GM19035 (cell line): ENCODE data around the gene FGFRL1.
"Not testable (repeated sequence)": the region's sequence is repeated elsewhere in the genome, so short reads cannot be mapped to it uniquely, and the experiment has no call there.

ENCODE experiments used
- ATAC-seq: cut with Tn5 transposase; IDR thresholded peaks from one replicate; pipeline ENCODE4 v1.9.1; 2021; ENCODE audit not compliant: unreplicated experiment

FGFRL1 gene

DNA sequence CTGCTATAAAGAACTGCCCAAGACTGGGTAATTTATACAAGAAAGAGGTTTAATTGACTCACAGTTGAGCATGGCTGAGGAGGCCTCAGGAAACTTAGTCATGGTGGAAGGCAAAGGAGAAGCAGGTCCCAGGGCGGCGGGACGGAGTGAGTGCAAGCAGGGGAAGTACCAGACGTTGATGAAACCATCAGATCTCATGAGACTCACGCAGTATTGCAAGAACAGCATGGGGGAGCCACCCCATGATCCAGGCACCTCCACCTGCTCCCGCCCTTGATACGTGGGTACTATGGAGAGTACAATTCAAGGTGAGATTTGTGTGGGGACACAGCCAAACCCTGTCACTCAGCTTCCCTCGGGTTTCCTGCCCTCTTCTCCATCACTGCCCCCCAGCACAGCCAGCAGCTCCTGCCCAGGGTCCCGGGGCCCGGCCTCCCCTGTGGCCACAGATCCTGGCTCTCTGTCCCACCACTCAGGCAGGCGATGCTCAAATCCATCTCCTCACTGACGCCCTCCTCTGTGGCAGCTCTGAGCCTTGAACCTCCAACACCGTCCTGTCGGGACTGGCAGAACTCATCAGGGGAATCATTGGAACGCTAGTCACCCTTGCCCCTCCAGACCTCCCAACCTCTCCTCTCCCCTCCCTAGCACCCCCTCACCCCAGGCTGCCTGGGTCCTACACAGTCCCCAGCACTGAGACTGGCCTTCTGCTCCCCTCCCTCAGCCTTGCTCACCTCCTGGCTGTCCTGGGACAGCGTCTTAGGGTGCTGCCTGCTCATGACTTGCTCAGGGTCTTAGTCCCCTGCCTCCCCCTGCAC, 37.6 kb downstream of the FGFRL1 start:
- no peak for ATAC-seq

DNA sequence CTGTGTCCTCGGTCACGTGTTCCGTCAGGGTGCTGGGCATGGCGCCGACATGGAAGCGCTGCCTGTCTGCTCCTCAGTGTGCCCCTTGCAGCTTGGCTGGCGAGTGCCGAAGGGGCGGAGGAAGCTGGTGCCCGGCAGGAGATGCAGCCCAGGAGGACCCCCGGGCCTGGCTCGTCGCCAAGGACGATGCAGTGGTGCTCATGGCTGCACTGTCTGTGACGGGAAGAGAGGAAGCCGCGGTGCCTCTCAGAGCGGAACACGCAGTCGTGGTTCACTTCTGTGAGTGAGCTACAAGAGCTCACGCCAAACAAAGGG, 38.1 kb downstream of the FGFRL1 start:
- ATAC-seq: no peak

DNA sequence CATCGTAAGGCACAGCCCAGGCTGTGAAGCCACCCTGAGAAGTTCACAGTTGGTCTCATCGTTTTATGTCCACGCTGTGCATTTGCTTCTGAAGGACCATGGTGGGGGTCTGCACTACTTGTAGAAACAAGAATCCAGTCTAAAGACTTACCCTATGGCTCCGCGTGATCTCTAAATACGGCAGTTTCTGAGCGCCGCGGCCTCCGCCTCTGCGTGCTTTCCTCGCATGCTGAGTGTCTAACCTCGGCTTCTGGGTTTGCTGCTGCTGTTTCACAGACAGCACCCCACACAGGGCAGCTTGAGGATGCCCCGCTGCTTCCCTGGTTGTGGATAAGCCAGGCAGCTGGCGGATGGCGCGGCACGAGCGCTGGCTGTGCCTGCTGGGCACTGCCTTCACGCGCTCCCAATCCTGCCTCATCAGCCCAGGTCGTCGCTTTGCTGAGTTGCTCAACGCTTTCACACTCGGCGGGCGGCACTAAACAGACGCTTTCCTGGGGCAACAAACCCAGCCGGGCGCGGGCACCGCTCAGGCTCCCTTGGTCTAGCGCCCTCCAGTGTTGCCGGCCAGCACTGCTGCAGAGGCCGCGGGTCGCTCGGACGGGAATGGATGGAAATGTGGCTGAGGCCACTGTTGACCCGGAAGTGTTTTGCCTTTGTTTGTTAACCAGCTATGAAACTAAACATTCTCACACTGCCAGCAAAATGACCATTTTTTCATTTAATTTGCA, 39.2 kb downstream of the FGFRL1 start:
- ATAC-seq: no peak

DNA sequence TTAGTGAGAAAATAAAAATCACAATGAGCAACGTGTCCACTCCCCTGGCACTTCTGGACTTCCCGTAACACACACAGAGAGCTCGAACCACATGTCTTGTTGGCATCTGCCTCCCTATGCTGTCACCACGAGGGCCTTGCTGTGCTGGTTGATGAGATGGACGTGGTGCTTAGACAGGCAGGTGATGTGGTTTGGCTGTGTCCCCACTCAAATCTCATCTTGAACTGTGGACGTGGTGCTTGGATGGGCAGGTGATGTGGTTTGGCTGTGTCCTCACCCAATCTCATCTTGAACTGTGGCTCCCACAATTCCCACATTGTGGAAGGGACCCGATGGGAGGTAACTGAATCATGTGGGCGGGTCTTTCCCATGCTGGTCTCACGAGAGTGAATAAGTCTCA, 40.0 kb downstream of the FGFRL1 start:
- ATAC-seq: no peak

DNA sequence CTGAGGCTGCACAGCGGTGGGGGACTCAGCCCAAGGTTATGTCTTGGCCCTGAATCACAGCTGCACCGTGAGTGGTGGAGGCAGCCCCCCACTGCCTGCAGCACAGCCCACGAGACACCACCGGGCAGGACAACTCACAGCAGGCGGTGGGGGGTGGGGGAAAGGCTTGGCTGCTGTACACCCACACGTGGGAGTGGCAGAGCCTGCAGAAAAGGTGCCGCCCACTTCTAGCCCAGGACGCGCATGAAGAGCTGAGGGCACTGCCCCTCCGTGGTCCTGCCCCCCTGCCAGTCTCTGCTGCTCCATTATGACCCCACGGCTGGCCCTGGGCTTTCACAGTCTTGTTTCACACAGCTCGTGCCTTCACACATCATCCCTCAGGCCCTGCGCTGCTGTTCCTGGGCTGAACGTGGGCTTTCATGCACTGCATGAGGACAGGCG, 40.8 kb downstream of the FGFRL1 start:
- ATAC-seq: no peak

DNA sequence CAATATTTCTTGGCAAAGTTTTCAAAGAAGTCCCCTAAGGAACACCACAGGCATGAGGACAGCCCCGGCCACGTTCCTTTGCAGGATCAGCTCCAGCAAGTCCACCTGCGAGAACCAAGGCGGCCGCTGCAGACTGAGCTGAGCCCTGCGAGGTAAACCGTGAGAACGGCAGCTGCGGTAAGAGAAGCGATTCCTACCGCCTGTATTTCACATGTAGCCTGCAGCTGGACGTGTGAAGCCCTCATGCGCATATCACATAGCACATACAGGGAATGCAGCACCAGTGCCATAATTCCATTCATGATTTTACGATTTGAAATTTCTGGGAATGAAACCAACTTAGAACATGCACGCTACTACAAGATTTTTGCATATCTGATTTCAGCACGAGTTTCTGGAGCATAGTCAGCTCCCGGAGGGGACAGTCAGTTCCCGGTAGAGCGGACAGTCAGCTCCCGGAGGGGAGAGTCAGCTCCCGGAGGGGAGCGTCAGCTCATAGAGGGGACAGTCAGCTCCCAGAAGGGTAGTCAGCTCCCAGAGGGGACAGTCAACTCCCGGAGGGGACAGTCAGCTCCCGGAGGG, 41.7 kb downstream of the FGFRL1 start:
- ATAC-seq: no peak

DNA sequence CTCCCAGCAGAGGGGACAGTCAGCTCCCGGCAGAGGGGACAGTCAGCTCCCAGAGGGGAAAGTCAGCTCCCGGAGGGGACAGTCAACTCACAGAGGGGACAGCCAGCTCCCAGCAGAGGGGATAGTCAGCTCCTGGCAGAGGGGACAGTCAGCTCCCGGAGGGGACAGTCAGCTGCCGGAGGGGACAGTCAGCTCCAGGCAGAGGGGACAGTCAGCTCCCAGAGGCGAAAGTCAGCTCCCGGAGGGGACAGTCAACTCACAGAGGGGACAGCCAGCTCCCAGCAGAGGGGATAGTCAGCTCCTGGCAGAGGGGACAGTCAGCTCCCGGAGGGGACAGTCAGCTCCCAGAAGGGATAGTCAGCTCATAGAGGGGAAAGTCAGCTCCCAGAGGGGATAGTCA, 42.5 kb downstream of the FGFRL1 start:
- not testable (repeated sequence) for ATAC-seq

DNA sequence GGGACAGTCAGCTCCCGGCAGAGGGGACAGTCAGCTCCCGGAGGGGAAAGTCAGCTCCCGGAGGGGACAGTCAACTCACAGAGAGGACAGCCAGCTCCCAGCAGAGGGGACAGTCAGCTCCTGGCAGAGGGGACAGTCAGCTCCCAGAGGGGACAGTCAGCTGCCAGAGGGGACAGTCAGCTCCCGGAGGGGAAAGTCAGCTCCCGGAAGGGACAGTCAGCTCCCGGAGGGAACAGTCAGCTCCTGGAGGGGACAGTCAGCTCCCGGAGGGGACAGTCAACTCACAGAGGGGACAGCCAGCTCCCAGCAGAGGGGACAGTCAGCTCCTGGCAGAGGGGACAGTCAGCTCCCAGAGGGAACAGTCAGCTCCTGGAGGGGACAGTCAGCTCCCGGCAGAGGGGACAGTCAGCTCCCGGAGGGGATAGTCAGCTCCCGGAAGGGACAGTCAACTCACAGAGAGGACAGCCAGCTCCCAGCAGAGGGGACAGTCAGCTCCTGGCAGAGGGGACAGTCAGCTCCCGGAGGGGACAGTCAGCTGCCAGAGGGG, 43.3 kb downstream of the FGFRL1 start:
- ATAC-seq: not testable (repeated sequence)

DNA sequence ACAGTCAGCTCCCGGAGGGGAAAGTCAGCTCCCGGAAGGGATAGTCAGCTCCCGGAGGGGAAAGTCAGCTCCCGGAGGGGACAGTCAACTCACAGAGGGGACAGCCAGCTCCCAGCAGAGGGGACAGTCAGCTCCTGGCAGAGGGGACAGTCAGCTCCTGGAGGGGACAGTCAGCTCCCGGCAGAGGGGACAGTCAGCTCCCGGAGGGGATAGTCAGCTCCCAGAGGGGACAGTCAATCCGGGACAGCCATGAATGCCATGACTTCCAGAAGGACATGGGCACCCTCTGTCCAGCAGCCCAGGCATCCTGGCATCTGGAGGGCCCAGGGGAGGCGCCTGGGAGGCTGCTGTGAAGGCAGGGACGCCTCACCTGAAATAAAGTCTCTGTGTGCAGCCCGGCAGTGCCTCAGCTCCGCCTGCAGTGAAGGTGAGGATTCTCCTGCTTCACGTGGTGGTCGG, 43.8 kb downstream of the FGFRL1 start:
- not testable (repeated sequence) for ATAC-seq

DNA sequence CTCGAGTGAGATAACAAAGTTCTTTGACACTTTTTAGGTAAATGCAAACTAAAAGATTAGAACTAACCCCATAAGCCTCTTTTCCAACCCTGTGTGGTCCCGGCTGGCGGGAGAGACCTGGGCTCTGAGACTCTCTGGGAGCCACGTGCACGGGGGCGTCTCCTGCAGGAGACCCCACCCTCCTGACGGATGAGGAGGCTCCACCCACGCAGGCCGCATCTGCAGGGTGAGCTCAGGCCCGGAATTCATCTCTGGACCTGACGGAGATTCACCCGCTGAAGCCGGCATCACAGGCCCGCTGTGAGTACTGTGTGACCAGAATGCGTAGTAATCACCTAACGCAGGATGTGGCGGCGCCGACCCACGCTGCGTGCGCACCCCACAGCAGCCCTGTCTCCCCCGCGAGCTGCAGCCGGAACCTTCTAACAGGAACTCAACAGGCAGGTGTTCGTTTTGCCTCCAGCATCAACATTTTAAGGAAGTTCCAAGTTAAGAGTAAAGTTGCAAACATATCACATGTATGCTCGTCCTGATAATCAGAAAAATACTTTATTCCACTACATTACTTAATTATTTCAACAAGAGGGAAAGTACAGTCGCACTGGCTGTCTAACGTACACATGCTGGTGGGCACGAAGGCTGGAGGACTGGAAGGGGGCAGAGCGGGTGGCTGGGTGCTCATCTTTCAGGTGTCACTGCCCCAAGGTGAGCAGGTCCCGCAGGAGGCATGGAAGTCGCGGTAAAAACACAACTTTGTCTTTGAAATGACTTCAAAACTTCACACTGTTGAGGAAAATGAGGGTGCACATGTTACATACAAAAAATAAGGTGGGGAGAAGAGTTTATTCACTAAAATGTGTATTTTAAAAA, 44.5 kb downstream of the FGFRL1 start:
- ATAC-seq: peak; percentile 75

DNA sequence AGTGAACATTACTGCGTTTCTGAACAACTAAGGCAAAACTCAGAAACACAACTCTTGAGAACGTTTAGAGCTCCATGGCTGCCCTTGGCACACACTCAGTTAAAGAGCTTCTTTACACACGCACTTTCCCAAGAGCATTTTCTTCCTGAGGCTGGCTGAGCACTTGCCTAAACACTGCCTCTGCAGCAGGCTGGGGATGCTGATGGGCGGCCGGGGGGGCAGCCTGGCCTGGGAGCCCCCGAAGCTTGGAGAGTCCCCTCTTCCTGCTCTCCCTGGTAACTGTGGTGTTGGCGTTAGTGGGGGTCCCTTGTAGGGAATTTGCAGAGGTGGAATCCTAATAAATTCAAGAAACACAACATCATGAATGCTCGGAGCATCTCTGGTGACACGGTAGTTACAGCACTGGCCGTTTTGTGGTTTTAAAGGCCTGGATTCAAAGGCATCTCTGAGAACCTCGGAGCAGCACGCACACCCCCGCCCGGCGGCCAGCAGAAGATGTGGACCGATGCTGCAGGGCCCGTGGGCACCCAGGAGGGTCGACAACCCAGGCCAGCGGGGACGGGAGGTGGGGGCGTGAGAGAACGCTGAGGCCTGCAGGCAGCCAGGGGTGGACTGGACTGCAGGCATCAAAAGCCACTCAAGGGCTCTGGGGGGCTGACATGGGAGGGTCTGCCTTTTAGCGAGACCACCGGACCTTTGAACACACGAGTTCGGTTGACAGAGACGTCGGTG, 45.4 kb downstream of the FGFRL1 start:
- ATAC-seq: no peak

DNA sequence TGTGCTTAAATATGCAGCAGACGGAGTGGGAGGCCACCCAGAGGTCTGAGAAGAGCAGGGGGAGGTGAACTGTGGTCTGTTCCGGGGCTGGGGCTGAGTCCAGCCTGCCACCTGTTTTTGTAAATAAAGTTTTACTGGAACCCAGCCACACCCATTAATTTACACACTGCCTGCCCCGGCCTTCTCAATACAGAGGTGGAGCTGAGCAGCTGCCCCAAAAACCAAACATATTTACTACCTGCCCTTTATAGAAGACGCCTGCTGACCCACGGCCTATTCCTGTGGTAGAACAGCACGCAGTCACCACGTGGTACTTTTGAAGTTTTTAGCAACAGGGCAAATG, 45.9 kb downstream of the FGFRL1 start:
- ATAC-seq: no peak

DNA sequence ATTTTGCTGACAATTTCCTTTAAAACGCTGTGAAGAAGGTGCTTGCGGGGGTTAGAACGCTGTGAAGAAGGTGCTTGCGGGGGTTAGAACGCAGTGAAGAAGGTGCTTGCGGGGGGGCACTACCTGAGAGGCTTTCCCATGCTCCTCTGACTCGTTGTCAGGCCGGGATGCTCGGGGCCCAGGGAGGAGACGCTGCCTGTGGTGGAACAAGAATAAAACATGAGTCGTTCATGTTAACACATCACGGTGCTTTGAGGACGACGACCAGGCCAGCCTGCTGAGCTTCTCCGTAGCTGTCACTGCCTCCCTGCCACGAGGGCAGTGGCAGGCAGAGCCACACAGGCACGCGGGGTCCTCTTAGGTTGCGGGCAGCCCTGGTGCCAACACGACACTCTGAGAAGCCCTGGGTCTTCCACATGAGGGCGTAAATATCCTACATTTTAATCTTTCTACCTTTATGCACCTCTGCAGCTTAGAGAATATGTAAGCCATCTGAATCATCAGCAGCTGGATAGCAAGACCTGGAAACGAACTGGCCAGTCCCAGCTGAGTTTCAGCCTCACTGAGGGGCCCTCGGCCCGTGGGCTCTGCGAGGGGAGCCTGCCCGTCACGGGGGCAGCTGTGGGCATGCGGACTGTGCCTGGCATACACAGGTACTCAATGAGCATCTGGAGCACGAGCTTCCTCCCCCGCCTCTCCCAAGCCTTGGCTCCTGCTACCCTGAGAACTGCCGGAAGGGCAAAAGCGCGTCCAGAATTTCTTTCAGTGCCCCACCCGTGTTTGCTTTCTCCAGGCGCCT, 47.0 kb downstream of the FGFRL1 start:
- no peak for ATAC-seq

DNA sequence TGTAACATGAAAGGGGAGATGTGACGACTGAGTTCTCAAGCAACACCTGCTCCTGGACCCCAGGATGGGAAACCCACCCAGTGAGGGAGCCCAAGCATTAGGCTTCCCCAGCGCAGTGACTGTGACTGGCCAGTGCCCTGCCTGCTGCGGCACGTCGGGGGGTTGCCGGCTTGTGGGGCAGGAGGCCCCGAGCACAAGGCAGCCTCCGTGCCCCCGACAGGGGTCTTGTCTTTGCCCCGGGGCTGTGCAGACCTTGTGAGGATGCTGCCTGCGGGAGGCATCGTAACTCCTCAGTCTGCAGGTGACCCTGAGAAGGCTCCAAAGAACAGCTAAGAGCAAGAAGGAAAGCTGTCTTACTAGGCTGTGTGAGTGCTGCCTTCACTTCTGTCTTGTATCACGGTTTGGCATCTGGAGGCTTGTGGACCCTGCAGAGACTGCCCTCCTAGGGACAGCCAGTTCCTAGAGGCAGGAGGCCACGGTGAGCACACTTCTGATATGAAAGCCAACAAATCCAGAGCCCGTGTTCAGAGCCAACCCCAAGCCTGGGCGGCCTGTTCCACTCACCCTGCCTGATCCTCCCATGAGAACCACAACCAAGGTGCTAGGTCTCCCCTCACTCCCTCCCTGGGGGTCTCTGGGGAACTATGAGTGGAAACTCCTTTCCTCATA, 47.7 kb downstream of the FGFRL1 start:
- no peak for ATAC-seq

DNA sequence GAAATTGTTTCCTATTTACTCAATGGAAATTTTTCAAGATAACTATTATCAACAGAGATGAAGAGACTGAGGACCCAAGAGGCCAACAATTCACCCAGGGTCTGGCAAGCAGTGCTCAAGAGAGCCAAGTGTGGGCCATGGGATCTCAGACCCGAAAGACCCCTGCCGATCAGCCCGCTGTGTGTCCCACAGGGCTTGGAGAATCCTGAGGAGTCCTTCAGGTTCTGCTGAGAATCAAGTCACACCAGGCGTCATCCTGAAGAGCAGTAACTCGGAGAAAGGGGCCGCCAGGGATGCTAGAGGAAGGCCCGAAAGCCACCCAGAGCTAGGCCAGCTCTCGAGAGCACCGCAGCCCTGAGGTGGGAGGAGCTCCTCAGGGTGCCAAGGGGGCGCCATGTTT, 48.7 kb downstream of the FGFRL1 start:
- no peak for ATAC-seq

DNA sequence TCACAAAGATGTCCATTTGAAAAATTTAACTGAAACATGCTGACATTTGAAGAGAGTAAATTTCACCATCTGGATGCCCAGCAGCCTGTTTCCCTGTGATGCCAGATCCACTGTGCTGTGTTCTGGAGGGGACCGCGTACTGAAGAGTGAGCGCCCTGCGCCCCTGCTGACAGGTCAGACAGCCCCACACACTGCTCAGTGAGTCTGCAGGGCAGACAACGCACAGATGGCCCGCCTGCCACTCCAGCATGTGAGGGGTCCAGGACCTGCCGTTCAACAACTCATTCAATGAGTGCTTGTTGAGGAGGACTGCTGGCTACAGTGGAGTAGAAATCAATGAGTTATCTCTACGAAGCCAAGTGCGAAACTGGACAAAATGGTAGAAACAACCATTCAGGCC, 49.2 kb downstream of the FGFRL1 start:
- ATAC-seq: no peak

DNA sequence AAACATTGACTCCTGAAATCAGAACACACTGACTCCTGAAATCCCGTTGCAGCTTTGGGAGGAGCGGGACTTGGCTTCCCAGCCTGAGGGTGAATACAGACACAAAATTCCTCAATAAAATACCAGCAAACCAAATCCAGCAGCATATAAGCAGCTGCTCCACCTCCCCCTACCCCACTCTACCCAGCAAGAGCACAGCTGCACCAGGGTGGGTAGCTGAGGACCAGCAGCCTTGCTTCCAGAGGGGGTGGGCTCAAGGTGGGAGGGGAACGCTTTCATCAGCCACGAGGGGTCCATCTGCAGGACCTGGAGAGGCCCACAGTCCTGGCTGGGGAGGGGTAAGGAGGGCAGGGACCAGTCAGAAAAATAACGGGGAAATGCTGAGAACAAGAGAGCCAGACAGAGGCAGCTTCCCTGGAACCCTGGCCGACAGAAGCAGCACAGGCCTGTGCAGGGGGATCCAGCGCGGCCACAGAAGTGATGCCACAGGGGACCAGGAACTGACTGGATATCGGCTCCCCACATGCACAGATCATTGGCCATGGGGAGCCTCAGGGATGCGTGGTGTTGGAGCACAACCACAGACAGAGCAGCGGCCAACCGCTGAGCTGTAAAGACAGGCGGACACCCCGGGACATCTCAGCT, 49.8 kb downstream of the FGFRL1 start:
- ATAC-seq: no peak

DNA sequence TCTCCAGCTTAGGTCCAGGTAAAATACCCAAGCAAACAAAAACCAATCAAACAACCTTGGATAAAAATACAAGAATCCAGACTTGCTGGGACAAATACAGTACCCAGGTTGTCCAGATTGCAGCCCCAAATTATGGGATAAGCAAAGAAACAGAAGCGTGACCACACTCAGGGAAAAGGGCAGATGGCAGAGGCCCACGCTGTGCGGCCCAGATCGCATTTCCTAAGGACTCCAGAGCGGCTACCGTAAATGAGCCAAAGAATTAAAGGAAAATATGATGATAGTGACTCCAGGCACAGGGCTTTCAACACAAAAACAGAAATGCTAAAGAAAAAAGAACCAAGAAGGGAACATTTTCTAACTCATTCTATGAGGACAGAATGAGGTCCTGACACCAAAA, 50.3 kb downstream of the FGFRL1 start:
- ATAC-seq: no peak
